ENCODE results near the gene SLC22A31.
"Not testable (repeated sequence)": the region's sequence is repeated elsewhere in the genome, so short reads cannot be mapped to it uniquely, and the experiment has no call there.

The SLC22A31 gene

GRCh38 chr16:89178453-89179147, 21.7 kb downstream of the SLC22A31 start:
- no peak for DNase-seq

GRCh38 chr16:89177501-89177900, 22.8 kb downstream of the SLC22A31 start:
- no peak for DNase-seq

- DNase-seq = no peak
Observed at GRCh38 chr16:89176717-89177116, 23.6 kb downstream of the SLC22A31 start.

GRCh38 chr16:89176147-89176690, 24.1 kb downstream of the SLC22A31 start:
- DNase-seq = no peak

GRCh38 chr16:89175280-89176146, 24.8 kb downstream of the SLC22A31 start:
- no peak for DNase-seq

- DNase-seq = no peak
Observed at GRCh38 chr16:89174877-89175276, 25.5 kb downstream of the SLC22A31 start.

GRCh38 chr16:89174055-89174827, 26.1 kb downstream of the SLC22A31 start:
- DNase-seq = no peak

GRCh38 chr16:89173174-89173921, 27.0 kb downstream of the SLC22A31 start:
- DNase-seq = no peak

- no peak for DNase-seq
Observed at GRCh38 chr16:89172528-89173173, 27.7 kb downstream of the SLC22A31 start.

- DNase-seq = no peak
Observed at GRCh38 chr16:89172171-89172527, 28.2 kb downstream of the SLC22A31 start.

GRCh38 chr16:89171216-89172170, 28.8 kb downstream of the SLC22A31 start, which contains the start of gene CDH15:
Gene CDH15, plus strand, starts transcription at chr16:89171748. Its CDS starts 84 bp downstream, at chr16:89171832.
- peak; percentile 95 for DNase-seq

GRCh38 chr16:89170346-89171215, 29.8 kb downstream of the SLC22A31 start:
- DNase-seq = no peak

- DNase-seq = no peak
Observed at GRCh38 chr16:89169778-89170177, 30.6 kb downstream of the SLC22A31 start.

GRCh38 chr16:89168381-89169189, 31.8 kb downstream of the SLC22A31 start:
- DNase-seq = no peak

- peak; percentile 88 for DNase-seq
Observed at GRCh38 chr16:89167425-89167941, 32.9 kb downstream of the SLC22A31 start.

- DNase-seq = no peak
Observed at GRCh38 chr16:89166696-89167424, 33.5 kb downstream of the SLC22A31 start.

- not testable (repeated sequence) for DNase-seq
Observed at GRCh38 chr16:89165681-89165979, 34.7 kb downstream of the SLC22A31 start.
